H1 (cell line): ENCODE results near the gene KLHDC8A. TPM values are rescaled to one million over a fixed set of nuclear protein-coding genes. Genes with fewer than 3 reads are reported as not detected.
"Not testable (repeated sequence)": the region's sequence is repeated elsewhere in the genome, so short reads cannot be mapped to it uniquely, and the experiment has no call there.

Experiments used
- CTCF ChIA-PET: fragments of 300-600 bp; sonication (Branson Sonifier 250); formaldehyde crosslinking; loops from one replicate; lab custom pipeline; 2021; ENCODE audit not compliant: partially characterized antibody; lab: Charles Lee
- POLR2A ChIA-PET: fragments of 300-600 bp; sonication (Branson Sonifier 250); formaldehyde crosslinking; loops from one replicate; lab custom pipeline; 2021; ENCODE audit warnings: inconsistent platforms; ENCODE audit not compliant: partially characterized antibody; lab: Charles Lee
- DNase-seq, 2 experiments: peaks; one replicate each; pipeline versions ENCODE4 v3.0.0 to v3.0.0-alpha.2; 2010 to 2022; ENCODE audit warnings: low spot score in 2 of 2, low read depth in 1 of 2, mixed read lengths in 1 of 2
- FAIRE-seq: peaks from 2 replicates; lab custom pipeline; 2011; peaks lifted over from hg19 to GRCh38; lab: Jason Lieb, UNC
- H2AFZ ChIP-seq: 2 replicates; pipeline ENCODE4 v1.8.1; 2012; ENCODE audit warnings: low read length, inconsistent platforms
- H2AK5ac ChIP-seq: 2 replicates; pipeline ENCODE4 v1.6.1; 2013; ENCODE audit warnings: low read depth, low read length
- H2BK120ac ChIP-seq: replicated peaks from 2 replicates; pipeline ENCODE3; 2013; ENCODE audit warnings: low read depth, low read length, inconsistent platforms
- H2BK12ac ChIP-seq: 2 replicates; pipeline ENCODE4 v1.6.1; 2013; ENCODE audit warnings: low read depth, low read length
- H2BK15ac ChIP-seq: 2 replicates; pipeline ENCODE4 v1.6.1; 2013; ENCODE audit warnings: low read length
- H2BK20ac ChIP-seq: 2 replicates; pipeline ENCODE4 v1.6.1; 2013; ENCODE audit warnings: low read length
- H2BK5ac ChIP-seq: 2 replicates; pipeline ENCODE4 v1.6.1; 2013; ENCODE audit warnings: low read depth, low read length
- H3K14ac ChIP-seq: 2 replicates; pipeline ENCODE4 v1.6.1; 2013; ENCODE audit warnings: inconsistent platforms; ENCODE audit not compliant: insufficient read length
- H3K18ac ChIP-seq: 2 replicates; pipeline ENCODE4 v1.6.1; 2013; ENCODE audit warnings: low read length; ENCODE audit errors: extremely low read depth
- H3K23ac ChIP-seq: 2 replicates; pipeline ENCODE4 v1.6.1; 2013; ENCODE audit warnings: inconsistent platforms; ENCODE audit not compliant: insufficient read length
- H3K23me2 ChIP-seq: 2 replicates; pipeline ENCODE4 v1.6.1; 2013; ENCODE audit warnings: low read depth, low read length
- H3K27ac ChIP-seq: 2 replicates; pipeline ENCODE4 v1.6.1; 2011; ENCODE audit warnings: low read depth, low read length, inconsistent platforms
- H3K27me3 ChIP-seq, 4 experiments: replicated peaks in 1 of 4; 1 replicate in 1 of 4; 2 replicates in 3 of 4; pipeline versions ENCODE4 v1.6.1 to v1.8.1; 2011 to 2013; ENCODE audit warnings: low read length in 3 of 4, mild to moderate bottlenecking in 3 of 4, inconsistent platforms in 2 of 4, mixed read lengths in 2 of 4, moderate library complexity in 1 of 4; ENCODE audit not compliant: control insufficient read depth in 3 of 4, insufficient read depth in 3 of 4; ENCODE audit errors: extremely low read depth in 1 of 4
- H3K36me3 ChIP-seq, 4 experiments: 2 replicates each; pipeline versions ENCODE4 v1.6.1 to v1.8.1; 2011 to 2013; ENCODE audit warnings: mild to moderate bottlenecking in 4 of 4, low read length in 3 of 4, moderate library complexity in 2 of 4, control low read depth in 1 of 4, inconsistent platforms in 1 of 4; ENCODE audit not compliant: insufficient read depth in 4 of 4, control insufficient read depth in 2 of 4
- H3K4ac ChIP-seq: replicated peaks from 2 replicates; pipeline ENCODE3; 2013; ENCODE audit warnings: low read length, low read depth, mixed read lengths, inconsistent platforms; ENCODE audit not compliant: insufficient read length
- H3K4me1 ChIP-seq, 4 experiments: replicated peaks in 1 of 4; 1 replicate in 1 of 4; 2 replicates in 3 of 4; pipeline versions ENCODE4 v1.6.1 to v1.8.1; 2011 to 2013; ENCODE audit warnings: low read length in 3 of 4, inconsistent platforms in 2 of 4, mixed read lengths in 1 of 4; ENCODE audit not compliant: insufficient read depth in 4 of 4, control insufficient read depth in 3 of 4
- H3K4me2 ChIP-seq, 2 experiments: 2 replicates each; pipeline versions ENCODE4 v1.6.1 to v1.8.1; 2011 to 2013; ENCODE audit warnings: low read depth in 2 of 2, low read length in 2 of 2, control low read depth in 1 of 2, inconsistent platforms in 1 of 2, mild to moderate bottlenecking in 1 of 2; ENCODE audit not compliant: insufficient read depth in 1 of 2
- H3K4me3 ChIP-seq, 4 experiments: fragments of 200-600, 300-600 bp in 1 of 4; sonication (generic), shearing (Covaris generic), sonication (Bioruptor Twin) in 1 of 4; 2 replicates each; pipeline versions ENCODE4 v1.5.1 to v1.8.1; 2011 to 2016; ENCODE audit warnings: low read length in 4 of 4, low read depth in 3 of 4, control low read depth in 2 of 4, inconsistent platforms in 2 of 4, mild to moderate bottlenecking in 2 of 4, mixed read lengths in 1 of 4, moderate library complexity in 1 of 4; ENCODE audit not compliant: insufficient read depth in 2 of 4; ENCODE audit errors: extremely low read depth in 1 of 4
- H3K56ac ChIP-seq: replicated peaks from 2 replicates; pipeline ENCODE3; 2013; ENCODE audit warnings: low read depth, mild to moderate bottlenecking, mixed read lengths, low read length, inconsistent platforms; ENCODE audit not compliant: insufficient read length
- H3K79me1 ChIP-seq: 2 replicates; pipeline ENCODE4 v1.6.1; 2013; ENCODE audit warnings: low read depth, low read length, control low read depth
- H3K79me2 ChIP-seq, 2 experiments: 2 replicates each; pipeline versions ENCODE4 v1.6.1 to v1.8.1; 2012 to 2013; ENCODE audit warnings: low read length in 2 of 2, mild to moderate bottlenecking in 2 of 2, inconsistent platforms in 1 of 2; ENCODE audit not compliant: insufficient read depth in 2 of 2, control insufficient read depth in 1 of 2
- H3K9ac ChIP-seq, 4 experiments: replicated peaks in 1 of 4; 1 replicate in 1 of 4; 2 replicates in 3 of 4; pipeline versions ENCODE4 v1.6.1 to v1.8.1; 2011 to 2013; ENCODE audit warnings: low read depth in 3 of 4, low read length in 3 of 4, control low read depth in 2 of 4, mild to moderate bottlenecking in 2 of 4, moderate library complexity in 2 of 4, inconsistent platforms in 1 of 4; ENCODE audit errors: extremely low read depth in 1 of 4
- H3K9me3 ChIP-seq, 2 experiments: 2 replicates each; pipeline versions ENCODE4 v1.6.1 to v1.8.1; 2012 to 2013; ENCODE audit warnings: mild to moderate bottlenecking in 2 of 2, moderate library complexity in 2 of 2, control low read depth in 1 of 2, inconsistent platforms in 1 of 2, low read depth in 1 of 2, low read length in 1 of 2, mixed read lengths in 1 of 2; ENCODE audit not compliant: insufficient read depth in 2 of 2
- H4K20me1 ChIP-seq, 2 experiments: replicated peaks in 1 of 2; 2 replicates each; pipeline versions ENCODE3 to v1.8.1; 2011 to 2013; ENCODE audit warnings: inconsistent platforms in 2 of 2, low read length in 2 of 2, mild to moderate bottlenecking in 1 of 2; ENCODE audit not compliant: insufficient read depth in 2 of 2, control insufficient read depth in 1 of 2
- H4K5ac ChIP-seq: 2 replicates; pipeline ENCODE4 v1.6.1; 2013; ENCODE audit warnings: low read length, low read depth, mixed read lengths, inconsistent platforms; ENCODE audit not compliant: insufficient read length
- H4K8ac ChIP-seq: 2 replicates; pipeline ENCODE4 v1.8.0; 2013; ENCODE audit warnings: mild to moderate bottlenecking, moderate library complexity, low read length, inconsistent platforms; ENCODE audit not compliant: insufficient read depth; ENCODE audit errors: extremely low read depth
- H4K91ac ChIP-seq: replicated peaks from 2 replicates; pipeline ENCODE3; 2013; ENCODE audit warnings: low read length, mixed read lengths, inconsistent platforms; ENCODE audit not compliant: insufficient read length
- WGBS, 2 experiments: shearing (Covaris generic) in 1 of 2; methylation state at CpG; one replicate each; pipeline versions ENCODE4 v1.1.6 to v1.1.7; 2013 to 2015; ENCODE audit warnings: low lambda C conversion rate in 2 of 2, mixed read lengths in 2 of 2, inconsistent platforms in 1 of 2, low coverage in 1 of 2, missing lambda C conversion rate in 1 of 2; ENCODE audit not compliant: insufficient replicate concordance in 2 of 2, insufficient coverage in 1 of 2, insufficient read length in 1 of 2; ENCODE audit errors: extremely low coverage in 1 of 2, missing lambda C conversion rate in 1 of 2; 5-methylcytosine and 5-hydroxymethylcytosine counted together
- polyA plus RNA-seq, 7 experiments: library from polyadenylated mRNA; depleted of rRNA in 3 of 7; stranded (reverse) in 5 of 7; unstranded in 2 of 7; fragments of >200 nt in 5 of 7; fragments of 200-250 nt in 2 of 7; gene quantifications; 1 replicate in 5 of 7; 2 replicates in 1 of 7; 4 replicates in 1 of 7; pipeline versions ENCODE4 v1.2.1 to v1.2.3, GENCODE V29; 2011 to 2013; ENCODE audit warnings: missing spikeins in 2 of 7, mixed read lengths in 2 of 7
- total RNA-seq: library from RNA; stranded (reverse); fragmentation: NEBNext Ultra II Directional; extraction: Animal tissue kit (Norgen Biotek cat#: 25700); gene quantifications from 2 replicates; pipeline ENCODE4 v1.2.1, GENCODE V29; 2021

Gene KLHDC8A
- total and polyA plus RNA-seq, 2 of the 8 experiments (the other 6 are each of a cell fraction or from before 2014, with no cell fraction given) = 1.9 to 3.4 TPM

GRCh38 chr1:205365086-205365485, 8.4 kb upstream of the KLHDC8A start:
- DNase-seq, H3K23ac ChIP-seq, H2BK120ac ChIP-seq, H4K8ac ChIP-seq, H2BK15ac ChIP-seq, FAIRE-seq, H3K79me2 ChIP-seq, H3K23me2 ChIP-seq, H3K27me3 ChIP-seq, H3K4ac ChIP-seq, H3K56ac ChIP-seq, H3K79me1 ChIP-seq, H3K27ac ChIP-seq, H3K4me1 ChIP-seq, H3K9me3 ChIP-seq, H3K14ac ChIP-seq, H4K91ac ChIP-seq, H4K5ac ChIP-seq, H2AK5ac ChIP-seq, H3K18ac ChIP-seq, H3K36me3 ChIP-seq, H2AFZ ChIP-seq, H3K4me3 ChIP-seq, H3K4me2 ChIP-seq, H2BK12ac ChIP-seq, H2BK20ac ChIP-seq, H4K20me1 ChIP-seq, H3K9ac ChIP-seq, H2BK5ac ChIP-seq: not testable (repeated sequence)
- ChIA-PET POLR2A (interaction anchor here (1.0 kb wide), 1 partner anchor 11 kb away, joined by 4 read pairs; no protein-coding TSS in a partner anchor), CTCF (interaction anchor here (0.7 to 14.6 kb wide), 8 partner anchors 9 to 94 kb away, joined by 3 to 207 read pairs (median 5); partner anchors contain the start of gene KLHDC8A)
- WGBS, 2 experiments = 79% methylated on average over 8 of the region's 8 CpGs; no CpG with 5 or more reads in 1 of the 2 experiments
